GM06990 (cell line): ENCODE data around the gene SOBP.

Experiments used
- DNase-seq: peaks from one replicate; pipeline ENCODE4 v3.0.0-alpha.2; 2011; ENCODE audit not compliant: insufficient read length; ENCODE audit errors: extremely low read depth
- H3K27me3 ChIP-seq: replicated peaks from 2 replicates; pipeline ENCODE4 v1.6.0; 2011; ENCODE audit warnings: low read length; ENCODE audit not compliant: control insufficient read depth, insufficient read depth
- H3K36me3 ChIP-seq: 2 replicates; pipeline ENCODE4 v1.5.1; 2011; ENCODE audit warnings: low read length; ENCODE audit not compliant: control insufficient read depth, insufficient read depth
- H3K4me3 ChIP-seq: replicated peaks from 2 replicates; pipeline ENCODE4 v1.5.1; 2011; ENCODE audit warnings: low read depth, mild to moderate bottlenecking, control low read depth, low read length
- TF ChIP-seq, protein P1 (sequence below): IDR thresholded peaks from 2 replicates; pipeline ENCODE4 v1.5.1; 2011; ENCODE audit warnings: low read length, control low read depth, mild to moderate bottlenecking, inconsistent platforms; ENCODE audit not compliant: insufficient read depth, poor library complexity, severe bottlenecking

SOBP gene

GRCh38 chr6:107539849-107540464, 50.0 kb downstream of the SOBP start:
- no peaks in the 10 kb centered on the region for H3K36me3 ChIP-seq
- no peaks in the 10 kb centered on the region for H3K27me3 ChIP-seq
- no peak for DNase-seq
- H3K4me3 ChIP-seq = no peak overlapping the region
- TF ChIP-seq, protein P1, sequence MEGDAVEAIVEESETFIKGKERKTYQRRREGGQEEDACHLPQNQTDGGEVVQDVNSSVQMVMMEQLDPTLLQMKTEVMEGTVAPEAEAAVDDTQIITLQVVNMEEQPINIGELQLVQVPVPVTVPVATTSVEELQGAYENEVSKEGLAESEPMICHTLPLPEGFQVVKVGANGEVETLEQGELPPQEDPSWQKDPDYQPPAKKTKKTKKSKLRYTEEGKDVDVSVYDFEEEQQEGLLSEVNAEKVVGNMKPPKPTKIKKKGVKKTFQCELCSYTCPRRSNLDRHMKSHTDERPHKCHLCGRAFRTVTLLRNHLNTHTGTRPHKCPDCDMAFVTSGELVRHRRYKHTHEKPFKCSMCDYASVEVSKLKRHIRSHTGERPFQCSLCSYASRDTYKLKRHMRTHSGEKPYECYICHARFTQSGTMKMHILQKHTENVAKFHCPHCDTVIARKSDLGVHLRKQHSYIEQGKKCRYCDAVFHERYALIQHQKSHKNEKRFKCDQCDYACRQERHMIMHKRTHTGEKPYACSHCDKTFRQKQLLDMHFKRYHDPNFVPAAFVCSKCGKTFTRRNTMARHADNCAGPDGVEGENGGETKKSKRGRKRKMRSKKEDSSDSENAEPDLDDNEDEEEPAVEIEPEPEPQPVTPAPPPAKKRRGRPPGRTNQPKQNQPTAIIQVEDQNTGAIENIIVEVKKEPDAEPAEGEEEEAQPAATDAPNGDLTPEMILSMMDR = no peak

GRCh38 chr6:107540465-107540857, 50.5 kb downstream of the SOBP start:
- Histone ChIP-seq H3K36me3 (no peaks in the 10 kb centered on the region), H3K27me3 (no peaks in the 10 kb centered on the region), H3K4me3 (no peak overlapping the region)
- no peak for DNase-seq
- TF ChIP-seq, protein P1 = no peak

- no peak for DNase-seq
- Histone ChIP-seq H3K36me3 (no peaks in the 10 kb centered on the region), H3K27me3 (no peaks in the 10 kb centered on the region), H3K4me3 (no peak overlapping the region)
- TF ChIP-seq, protein P1 = no peak
Observed at GRCh38 chr6:107542192-107542668, 52.3 kb downstream of the SOBP start.

- H3K4me3 ChIP-seq = no peak overlapping the region
- H3K36me3 ChIP-seq = no peaks in the 10 kb centered on the region
- TF ChIP-seq, protein P1 = no peak
- no peak for DNase-seq
- no peaks in the 10 kb centered on the region for H3K27me3 ChIP-seq
Observed at GRCh38 chr6:107543088-107543487, 53.2 kb downstream of the SOBP start.

GRCh38 chr6:107543567-107543966, 53.6 kb downstream of the SOBP start:
- TF ChIP-seq, protein P1 = no peak
- no peaks in the 10 kb centered on the region for H3K36me3 ChIP-seq
- no peaks in the 10 kb centered on the region for H3K27me3 ChIP-seq
- no peak overlapping the region for H3K4me3 ChIP-seq
- no peak for DNase-seq

GRCh38 chr6:107545763-107546162, 55.8 kb downstream of the SOBP start:
- TF ChIP-seq, protein P1 = no peak
- H3K4me3 ChIP-seq = no peak overlapping the region
- no peak for DNase-seq
- H3K36me3 ChIP-seq = no peaks in the 10 kb centered on the region
- no peaks in the 10 kb centered on the region for H3K27me3 ChIP-seq
